HepG2 (cell line): ENCODE data around the gene LRBA. TPM values are rescaled to one million over a fixed set of nuclear protein-coding genes. Genes with fewer than 3 reads are reported as not detected.

Experiments used
- ATAC-seq: fragments of 200-7000 bp; cut with Tn5 transposase; 3 replicates; pipeline ENCODE4 v1.9.1; 2020; ENCODE audit warnings: mild to moderate bottlenecking, moderate library complexity
- BruUV-seq: library from RNA; stranded (reverse); fragments of 400-500 nt; replicated peaks from 2 replicates; lab custom pipeline; 2021; lab: Mats Ljungman, UMichigan
- CTCF ChIA-PET: fragments of 300-600 bp; formaldehyde crosslinking; extraction: SDS; loops from one replicate; lab custom pipeline; 2021; ENCODE audit warnings: low total read pairs, inconsistent platforms, low intra/inter-chr PET ratio; lab: Yijun Ruan, JAX
- POLR2A ChIA-PET: fragments of 350-600 bp; sonication (Branson Sonifier 250); formaldehyde crosslinking; loops from one replicate; lab custom pipeline; 2020; ENCODE audit warnings: antibody characterized with exemption, inconsistent platforms; lab: Yijun Ruan, JAX
- DNase-seq: peaks from one replicate; pipeline ENCODE4 v3.0.0-alpha.2; 2015; ENCODE audit warnings: low spot score
- FAIRE-seq: peaks from 3 replicates; lab custom pipeline; 2011; peaks lifted over from hg19 to GRCh38; lab: Jason Lieb, UNC
- H2AFZ ChIP-seq: one replicate; pipeline ENCODE4 v1.6.1; 2011; ENCODE audit warnings: low read length, inconsistent platforms
- H3K27ac ChIP-seq: fragments of 300-600 bp; 3 replicates; pipeline ENCODE4 v1.8.0; 2011; ENCODE audit warnings: mixed run types, mild to moderate bottlenecking, mixed read lengths, low read length, inconsistent platforms; ENCODE audit not compliant: insufficient read depth; ENCODE audit errors: extremely low read length
- H3K27me3 ChIP-seq, 2 experiments: fragments of 200-600 bp in 1 of 2; 2 replicates in 1 of 2; 3 replicates in 1 of 2; pipeline versions ENCODE4 v1.6.0 to v1.8.0; 2011; ENCODE audit warnings: low read length in 2 of 2, mild to moderate bottlenecking in 2 of 2, moderate library complexity in 2 of 2, inconsistent platforms in 1 of 2; ENCODE audit not compliant: insufficient read depth in 2 of 2, control insufficient read depth in 1 of 2
- H3K36me3 ChIP-seq, 2 experiments: fragments of 200-600 bp in 1 of 2; replicated peaks in 1 of 2; 2 replicates in 1 of 2; 3 replicates in 1 of 2; pipeline versions ENCODE4 v1.5.1 to v1.8.0; 2011; ENCODE audit warnings: low read length in 2 of 2, inconsistent platforms in 1 of 2; ENCODE audit not compliant: insufficient read depth in 2 of 2, control insufficient read depth in 1 of 2
- H3K4me1 ChIP-seq: 2 replicates; pipeline ENCODE4 v1.5.1; 2012; ENCODE audit warnings: low read length, inconsistent platforms; ENCODE audit not compliant: insufficient read depth
- H3K4me2 ChIP-seq: 2 replicates; pipeline ENCODE4 v1.6.0; 2011; ENCODE audit warnings: low read depth, low read length, inconsistent platforms
- H3K4me3 ChIP-seq, 3 experiments: fragments of 200-600 bp in 1 of 3; sonication (generic), shearing (Covaris generic) in 1 of 3; replicated peaks in 1 of 3; 2 replicates each; pipeline ENCODE4 v1.5.1; 2011 to 2016; ENCODE audit warnings: low read length in 3 of 3, inconsistent platforms in 2 of 3, low read depth in 2 of 3, mild to moderate bottlenecking in 2 of 3, control low read depth in 1 of 3, mixed read lengths in 1 of 3; ENCODE audit not compliant: insufficient read depth in 1 of 3
- H3K79me2 ChIP-seq: one replicate; pipeline ENCODE4 v1.6.1; 2011; ENCODE audit warnings: low read length, inconsistent platforms; ENCODE audit not compliant: insufficient read depth
- H3K9ac ChIP-seq: 2 replicates; pipeline ENCODE4 v1.6.0; 2011; ENCODE audit warnings: mild to moderate bottlenecking, low read depth, low read length, inconsistent platforms; ENCODE audit not compliant: insufficient read depth
- H3K9me3 ChIP-seq: 2 replicates; pipeline ENCODE4 v1.5.1; 2012; ENCODE audit warnings: mild to moderate bottlenecking, low read length
- H4K20me1 ChIP-seq: 2 replicates; pipeline ENCODE4 v1.6.0; 2011; ENCODE audit warnings: inconsistent platforms, mild to moderate bottlenecking, low read length, moderate library complexity; ENCODE audit not compliant: insufficient read depth
- CSRNP2 ChIP-seq: sonication (generic); formaldehyde crosslinking; conservative IDR thresholded peaks from 2 replicates; pipeline ENCODE4 v1.8.0; 2022; ENCODE audit warnings: low read depth, missing genetic modification reagents
- KDM1A ChIP-seq: IDR thresholded peaks from 2 replicates; pipeline ENCODE4 v1.6.1; 2016; ENCODE audit warnings: missing compliant biosample characterization
- KDM5A ChIP-seq: fragments of 200-600 bp; sonication (generic); IDR thresholded peaks from 2 replicates; pipeline ENCODE4 v1.7.0; 2018; ENCODE audit warnings: antibody characterized with exemption, mild to moderate bottlenecking, low read length, borderline replicate concordance
- KLF11 ChIP-seq: IDR thresholded peaks from 2 replicates; pipeline ENCODE4 v1.6.1; 2016; ENCODE audit warnings: missing compliant biosample characterization
- MEIS2 ChIP-seq: sonication (generic); formaldehyde crosslinking; IDR thresholded peaks from 2 replicates; pipeline ENCODE4 v1.9.0; 2021; ENCODE audit warnings: mild to moderate bottlenecking, missing genetic modification reagents
- MLLT10 ChIP-seq: sonication (generic); formaldehyde crosslinking; IDR thresholded peaks from 2 replicates; pipeline ENCODE4 v1.4.0; 2020; ENCODE audit warnings: missing genetic modification reagents
- NR2F2 ChIP-seq: IDR thresholded peaks from 2 replicates; pipeline ENCODE4 v1.6.1; 2012; ENCODE audit warnings: low read depth, inconsistent platforms, borderline replicate concordance
- POGZ ChIP-seq: sonication (generic); formaldehyde crosslinking; IDR thresholded peaks from 2 replicates; pipeline ENCODE4 v1.4.0; 2020; ENCODE audit warnings: mild to moderate bottlenecking, missing genetic modification reagents
- REPIN1 ChIP-seq: sonication (generic); formaldehyde crosslinking; IDR thresholded peaks from 2 replicates; pipeline ENCODE4 v1.8.0; 2022; ENCODE audit warnings: missing genetic modification reagents, low read depth, mild to moderate bottlenecking, borderline replicate concordance
- SPEN ChIP-seq: sonication (generic); formaldehyde crosslinking; IDR thresholded peaks from 2 replicates; pipeline ENCODE4 v1.5.1; 2020; ENCODE audit warnings: low read depth, mild to moderate bottlenecking, missing genetic modification reagents
- TARDBP ChIP-seq: sonication (generic); formaldehyde crosslinking; IDR thresholded peaks from 2 replicates; pipeline ENCODE4 v1.8.0; 2022; ENCODE audit warnings: mild to moderate bottlenecking, missing genetic modification reagents
- TRIM22 ChIP-seq: fragments of 450-650 bp; IDR thresholded peaks from 2 replicates; pipeline ENCODE4 v1.6.1; 2017
- ZBTB34 ChIP-seq: sonication (generic); formaldehyde crosslinking; IDR thresholded peaks from 2 replicates; pipeline ENCODE4 v1.8.0; 2022; ENCODE audit warnings: mild to moderate bottlenecking, missing genetic modification reagents
- ZMAT5 ChIP-seq: sonication (generic); formaldehyde crosslinking; IDR thresholded peaks from 2 replicates; pipeline ENCODE4 v1.5.0; 2020; ENCODE audit warnings: mild to moderate bottlenecking, low read depth, missing genetic modification reagents, borderline replicate concordance
- ZMYM2 ChIP-seq: sonication (generic); formaldehyde crosslinking; IDR thresholded peaks from 2 replicates; pipeline ENCODE4 v1.8.0; 2022; ENCODE audit warnings: mild to moderate bottlenecking, missing genetic modification reagents
- ZNF530 ChIP-seq: sonication (generic); formaldehyde crosslinking; IDR thresholded peaks from 2 replicates; pipeline ENCODE4 v1.5.0; 2020; ENCODE audit warnings: low read depth, mild to moderate bottlenecking, missing genetic modification reagents
- ZSCAN9 ChIP-seq: IDR thresholded peaks from 2 replicates; pipeline ENCODE4 v1.6.1; 2016; ENCODE audit warnings: borderline replicate concordance
- ZUFSP ChIP-seq: sonication (generic); formaldehyde crosslinking; IDR thresholded peaks from 2 replicates; pipeline ENCODE4 v1.9.0; 2021; ENCODE audit warnings: missing genetic modification reagents, mild to moderate bottlenecking, borderline replicate concordance
- WGBS: methylation state at CpG from one replicate; pipeline ENCODE4 v1.1.6; 2017; ENCODE audit warnings: low lambda C conversion rate; 5-methylcytosine and 5-hydroxymethylcytosine counted together
- in situ Hi-C: cut with HindIII; loops from 2 replicates; pipeline ENCODE4 v1.10.0; 2017; ENCODE audit warnings: low pct_unique_long_range_greater_than_20kb; ENCODE audit not compliant: extremely low pct_ligation_motif_present
- intact Hi-C: fragments of 100-400 bp; cut with micrococcal nuclease; formaldehyde crosslinking; loops from one replicate; pipeline ENCODE4 v1.10.0; 2022; ENCODE audit not compliant: unreplicated experiment
- polyA plus RNA-seq, 8 experiments: library from polyadenylated mRNA; depleted of rRNA in 3 of 8; stranded (reverse) in 7 of 8; unstranded in 1 of 8; fragments of >200 nt; fragmentation: Illumina TruSeq in 4 of 8; extraction: Trizol in 4 of 8; gene quantifications; 2 replicates each; pipeline versions ENCODE4 v1.2.1 to v1.2.3, GENCODE V29; 2011 to 2016; ENCODE audit warnings: low read depth in 4 of 8, missing spikeins in 1 of 8, mixed read lengths in 1 of 8; ENCODE audit not compliant: insufficient read depth in 1 of 8
- total RNA-seq, 5 experiments: library from RNA; depleted of rRNA; stranded (reverse); fragments of >200 nt; fragmentation: Illumina TruSeq; extraction: Trizol; gene quantifications; 2 replicates each; pipeline ENCODE4 v1.2.3, GENCODE V29; 2016; ENCODE audit warnings: low read depth in 1 of 5

The LRBA gene
- total and polyA plus RNA-seq, 2 of the 13 experiments (the other 11 are each of a cell fraction or from before 2014, with no cell fraction given): 21.0 to 37.2 TPM

GRCh38 chr4:150217808-150218207 lies 797.3 kb downstream of the LRBA start:
- in situ Hi-C loops: loop anchor here (5.0 kb wide), 1 partner anchor 211 kb away; no protein-coding TSS in a partner anchor
- H3K27ac ChIP-seq: no peak overlapping the region
- H3K4me3 ChIP-seq: no peak overlapping the region
- no peak overlapping the region for H2AFZ ChIP-seq
- no peak for FAIRE-seq
- no peak overlapping the region for H3K4me2 ChIP-seq
- BruUV-seq: no TSS peak
- no peaks in the 10 kb centered on the region; a peak in 1 of 5 replicates for H3K27me3 ChIP-seq
- 24% methylated on average over 8 of the region's 8 CpGs for WGBS
- CTCF ChIA-PET: no interaction called here
- H3K4me1 ChIP-seq: no peaks in the 10 kb centered on the region
- H3K9me3 ChIP-seq: no peaks in the 10 kb centered on the region
- no peak for TF ChIP-seq TARDBP (CRISPR knock-in tag)
- no peak for TF ChIP-seq ZMYM2
- TF ChIP-seq CSRNP2: no peak
- no peak for TF ChIP-seq ZSCAN9 (CRISPR knock-in tag)
- no peak for TF ChIP-seq ZMAT5 (CRISPR knock-in tag)
- TF ChIP-seq TRIM22: no peak
- TF ChIP-seq REPIN1: no peak
- no peak for TF ChIP-seq KLF11 (CRISPR knock-in tag)
- no peak for TF ChIP-seq KDM5A
- TF ChIP-seq KDM1A (CRISPR knock-in tag): no peak
- TF ChIP-seq MEIS2 (CRISPR knock-in tag): no peak
- TF ChIP-seq ZBTB34: no peak
- TF ChIP-seq POGZ (CRISPR knock-in tag): no peak
- TF ChIP-seq NR2F2: no peak
- TF ChIP-seq ZNF530 (CRISPR knock-in tag): no peak
- TF ChIP-seq SPEN (CRISPR knock-in tag): no peak
- TF ChIP-seq MLLT10: no peak
- no peak for TF ChIP-seq ZUFSP
- TF ChIP-seq, all 625 proteins: peak for 0
- no peak overlapping the region for H3K9ac ChIP-seq
- H4K20me1 ChIP-seq: no peaks in the 10 kb centered on the region
- POLR2A ChIA-PET: no interaction called here
- ATAC-seq: no peak
- no peak for DNase-seq
- H3K79me2 ChIP-seq: no peaks in the 10 kb centered on the region
- intact Hi-C loops: no loop called here
- no peaks in the 10 kb centered on the region for H3K36me3 ChIP-seq
